HG03159 (cell line): ENCODE results near the gene TGM4.
"Not testable (repeated sequence)": the region's sequence is repeated elsewhere in the genome, so short reads cannot be mapped to it uniquely, and the experiment has no call there.

Experiments used
- ATAC-seq: cut with Tn5 transposase; IDR thresholded peaks from one replicate; pipeline ENCODE4 v1.9.1; 2021; ENCODE audit warnings: mild to moderate bottlenecking, moderate library complexity; ENCODE audit not compliant: unreplicated experiment

The TGM4 gene

DNA sequence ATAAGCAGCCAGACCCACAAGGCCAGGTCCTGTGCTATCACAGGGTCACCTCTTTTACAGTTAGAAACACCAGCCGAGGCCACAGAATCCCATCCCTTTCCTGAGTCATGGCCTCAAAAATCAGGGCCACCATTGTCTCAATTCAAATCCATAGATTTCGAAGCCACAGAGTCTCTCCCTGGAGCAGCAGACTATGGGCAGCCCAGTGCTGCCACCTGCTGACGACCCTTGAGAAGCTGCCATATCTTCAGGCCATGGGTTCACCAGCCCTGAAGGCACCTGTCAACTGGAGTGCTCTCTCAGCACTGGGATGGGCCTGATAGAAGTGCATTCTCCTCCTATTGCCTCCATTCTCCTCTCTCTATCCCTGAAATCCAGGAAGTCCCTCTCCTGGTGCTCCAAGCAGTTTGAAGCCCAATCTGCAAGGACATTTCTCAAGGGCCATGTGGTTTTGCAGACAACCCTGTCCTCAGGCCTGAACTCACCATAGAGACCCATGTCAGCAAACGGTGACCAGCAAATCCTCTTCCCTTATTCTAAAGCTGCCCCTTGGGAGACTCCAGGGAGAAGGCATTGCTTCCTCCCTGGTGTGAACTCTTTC, 39.6 kb downstream of the TGM4 start:
- no peak for ATAC-seq

DNA sequence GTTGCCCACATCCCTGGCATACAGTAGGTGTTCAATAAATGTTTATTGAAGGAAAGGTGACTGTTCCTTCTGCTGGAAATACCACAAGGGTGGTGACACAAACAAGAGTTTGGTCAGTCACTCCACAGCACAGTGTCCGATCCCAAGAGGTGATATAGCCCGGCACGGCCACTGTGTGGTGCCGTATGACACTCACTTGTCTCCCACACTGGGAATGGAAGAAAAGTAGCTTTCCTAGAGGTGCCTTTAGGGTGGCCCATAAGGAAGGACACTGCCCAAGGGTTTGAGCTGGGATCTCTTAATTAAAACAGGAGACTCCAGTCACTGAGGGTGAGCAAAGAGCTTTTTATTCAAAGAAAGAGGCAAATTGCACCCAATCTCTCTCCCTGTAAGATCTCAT, 40.5 kb downstream of the TGM4 start:
- no peak for ATAC-seq

- no peak for ATAC-seq
These were observed 41.5 kb downstream of the TGM4 start for GRCh38 chr3:44915702-44916438.

- ATAC-seq = no peak
These were observed 43.7 kb downstream of the TGM4 start for GRCh38 chr3:44918087-44918486.

GRCh38 chr3:44918581-44918980, 44.2 kb downstream of the TGM4 start:
- no peak for ATAC-seq

GRCh38 chr3:44920081-44920480, 45.7 kb downstream of the TGM4 start:
- ATAC-seq = no peak

DNA sequence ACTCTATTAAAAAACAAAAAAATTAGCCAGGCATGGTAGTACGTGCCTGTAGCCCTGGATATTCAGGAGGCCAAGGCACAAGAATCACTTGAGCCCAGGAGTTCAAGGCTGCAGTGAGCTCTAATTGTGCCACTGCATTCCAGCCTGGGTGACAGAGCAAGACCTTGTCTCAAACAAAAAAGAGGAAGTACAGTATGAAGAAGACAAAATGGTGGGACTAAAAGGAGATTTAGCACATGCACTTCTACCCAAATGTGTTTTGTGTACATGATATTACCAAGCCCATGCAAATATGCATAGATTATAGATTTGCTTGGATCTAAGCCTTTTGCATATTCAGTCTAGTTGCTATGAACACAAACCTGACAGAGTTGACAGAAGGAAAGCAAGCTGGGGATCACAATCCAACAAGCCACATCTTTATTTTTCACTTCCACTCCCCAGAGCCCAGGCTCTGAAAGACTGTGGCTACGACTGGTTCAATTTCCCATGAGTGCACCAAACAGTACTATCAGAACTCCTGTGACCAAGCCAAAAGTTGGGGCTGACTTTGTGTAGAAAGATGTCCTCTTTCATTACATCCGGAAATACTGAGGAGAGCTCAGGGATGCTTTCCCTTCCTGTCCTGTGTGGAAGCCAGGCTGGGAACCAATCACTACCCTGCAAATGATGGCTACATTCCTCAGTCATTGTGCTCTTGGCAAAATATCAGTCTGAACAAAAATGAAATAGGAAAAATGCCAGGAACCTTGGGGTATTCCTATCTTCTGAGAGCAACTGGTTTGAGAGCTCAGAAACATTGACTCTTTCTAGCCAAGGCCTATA, 49.4 kb downstream of the TGM4 start:
- no peak for ATAC-seq

GRCh38 chr3:44924457-44925084, 50.2 kb downstream of the TGM4 start:
- ATAC-seq = no peak

GRCh38 chr3:44926172-44926571, 51.8 kb downstream of the TGM4 start:
- ATAC-seq = no peak

- ATAC-seq = no peak
These were observed 52.5 kb downstream of the TGM4 start for GRCh38 chr3:44926921-44927320.

DNA sequence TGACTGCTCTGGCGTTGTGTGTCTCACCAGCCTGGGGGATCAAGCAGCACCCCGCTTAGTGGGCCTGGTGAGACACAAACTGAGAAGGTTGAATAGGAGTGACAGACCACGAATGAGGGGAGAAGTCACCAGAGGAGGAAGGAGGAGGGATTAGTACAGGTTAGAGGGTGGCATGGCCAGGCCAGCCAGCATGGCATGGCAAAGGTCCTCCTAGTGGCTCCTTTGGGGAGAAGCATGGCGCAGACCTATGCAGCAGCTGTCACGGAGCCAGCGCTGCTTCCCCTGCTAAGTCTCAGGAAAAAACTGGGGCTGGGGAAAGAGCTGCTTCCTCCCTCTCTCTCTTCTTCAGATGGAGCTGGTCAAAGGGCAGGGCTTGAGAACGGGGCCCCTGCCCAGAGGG, 53.0 kb downstream of the TGM4 start:
- no peak for ATAC-seq

DNA sequence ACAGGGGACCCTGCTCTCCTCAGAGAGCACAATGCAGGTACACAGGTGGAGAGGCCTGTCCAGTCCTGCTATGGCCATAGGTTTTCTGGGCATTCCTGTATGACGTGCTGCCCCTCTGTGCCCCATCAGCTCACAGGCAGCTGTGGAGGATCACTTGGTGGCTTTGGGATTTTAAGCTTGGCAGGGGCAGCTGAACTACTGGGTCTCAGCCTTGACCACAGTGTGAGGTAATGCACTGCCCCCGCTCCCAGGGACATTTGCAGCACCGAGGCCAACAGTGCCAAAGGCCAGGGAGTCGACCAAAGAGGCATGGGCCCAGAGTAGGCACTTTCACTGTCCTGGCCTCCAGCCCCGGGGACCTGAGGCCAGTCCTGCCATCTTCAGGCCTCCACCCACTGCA, 55.4 kb downstream of the TGM4 start:
- no peak for ATAC-seq

- ATAC-seq = no peak
These were observed 56.5 kb downstream of the TGM4 start for GRCh38 chr3:44930911-44931310.

- ATAC-seq = no peak
These were observed 57.4 kb downstream of the TGM4 start for GRCh38 chr3:44931791-44932190.

DNA sequence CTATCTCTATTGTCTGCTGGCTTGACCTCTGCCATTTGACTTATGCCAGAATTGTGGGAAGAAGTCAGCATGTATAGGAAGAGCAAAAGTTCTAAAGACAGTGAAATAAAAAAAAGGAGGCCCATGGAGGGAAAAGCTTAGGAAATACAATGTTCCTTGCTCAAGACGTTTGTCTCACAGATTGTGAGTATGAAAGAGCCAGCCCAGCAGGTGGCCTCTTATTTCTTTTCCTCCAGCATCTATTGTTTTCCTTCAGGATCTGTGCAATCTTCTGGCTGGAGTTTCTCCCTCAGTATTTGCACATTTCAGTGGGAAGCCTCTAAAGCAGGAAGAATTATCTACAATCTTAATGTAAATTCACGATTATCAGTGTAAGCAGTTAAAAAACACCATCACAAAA, 57.9 kb downstream of the TGM4 start:
- no peak for ATAC-seq

DNA sequence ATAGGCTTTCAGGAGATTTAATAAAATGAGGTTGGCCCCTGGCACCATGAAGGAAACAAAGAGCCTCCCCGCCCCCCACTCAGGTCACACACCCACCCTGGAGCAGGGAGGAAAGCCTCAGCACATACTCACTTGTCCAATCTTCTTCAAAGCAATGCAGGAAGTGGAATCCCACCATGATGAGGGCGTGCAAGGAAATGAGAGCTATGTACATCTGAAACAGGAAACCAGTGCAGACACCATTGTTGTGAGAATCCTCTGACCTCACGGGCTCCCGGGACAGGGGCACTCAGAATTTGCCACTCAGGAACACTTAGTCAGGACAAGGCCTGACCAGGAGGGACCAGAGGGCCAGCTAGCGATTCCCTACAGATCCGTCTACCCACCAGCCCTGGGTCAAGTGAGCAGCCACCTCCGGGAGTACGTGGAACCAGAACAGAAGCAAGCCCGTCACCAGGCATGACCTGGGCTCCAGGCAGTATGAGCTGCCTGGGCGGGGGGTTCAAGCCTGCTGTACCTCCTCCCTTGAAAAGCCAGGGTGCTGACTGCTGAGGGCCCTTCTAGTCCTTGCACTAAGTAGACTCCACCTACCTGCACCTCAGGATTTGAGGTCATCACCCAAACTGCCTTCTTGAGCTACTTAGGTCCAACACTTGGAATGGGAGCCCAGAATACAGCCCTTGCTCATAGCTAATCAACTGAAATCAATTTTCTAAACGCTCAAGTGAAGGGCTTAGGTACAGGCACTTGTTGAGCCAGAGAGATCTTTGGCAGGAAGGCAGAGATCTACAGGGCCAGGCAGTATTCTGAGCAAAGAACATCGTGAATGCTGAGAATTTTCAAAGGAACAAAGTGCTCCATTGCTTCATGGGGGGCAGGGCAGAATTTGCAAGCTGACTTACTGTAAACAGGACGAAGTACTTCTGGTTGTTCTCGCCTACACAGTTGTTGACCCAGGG, 58.9 kb downstream of the TGM4 start:
- ATAC-seq = no peak

DNA sequence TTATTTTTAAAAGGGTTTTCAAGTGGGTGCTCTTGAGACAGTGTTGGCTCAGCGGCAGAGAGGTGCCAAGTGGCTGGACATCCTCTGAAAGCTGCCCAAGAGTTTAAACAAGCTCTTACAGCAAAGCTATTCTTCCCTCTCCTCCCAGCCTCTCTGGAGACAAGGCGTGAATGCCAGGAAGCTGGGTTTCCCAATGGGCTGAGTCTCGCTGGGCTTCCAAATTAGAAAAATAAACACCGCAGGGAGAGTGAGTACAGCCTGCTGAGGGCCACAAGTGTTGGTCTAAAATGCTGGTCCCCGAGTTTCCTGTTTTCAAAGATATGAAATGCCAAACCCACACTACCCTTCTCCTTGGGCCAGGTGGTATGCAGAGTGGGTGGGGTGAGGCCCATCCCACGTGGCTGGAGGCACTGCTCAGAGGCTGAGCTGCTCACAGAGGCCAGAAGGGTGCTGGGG, 65.2 kb downstream of the TGM4 start:
- ATAC-seq = no peak

GRCh38 chr3:44942202-44942921, 68.0 kb downstream of the TGM4 start:
- no peak for ATAC-seq

- ATAC-seq = no peak
These were observed 73.8 kb downstream of the TGM4 start for GRCh38 chr3:44948239-44948638.

DNA sequence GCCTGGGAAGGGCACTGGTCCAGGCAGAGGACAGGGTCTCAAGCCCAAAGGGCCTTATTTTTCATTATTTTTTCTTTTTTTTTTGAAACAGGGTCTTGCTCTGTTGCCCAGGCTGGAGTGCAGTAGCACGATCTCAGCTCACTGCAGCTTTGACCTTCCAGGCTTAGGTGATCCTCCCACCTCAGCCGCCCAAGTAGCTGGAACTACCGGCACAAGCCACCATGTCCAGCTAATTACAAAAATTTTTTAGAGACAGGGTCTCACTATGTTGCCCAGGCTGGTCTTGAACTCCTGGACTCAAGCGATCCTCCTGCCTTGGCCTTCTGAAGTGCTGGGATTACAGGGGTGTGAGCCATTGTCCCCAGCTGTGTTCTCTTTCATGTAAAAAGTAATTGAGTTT, 75.4 kb downstream of the TGM4 start:
- not testable (repeated sequence) for ATAC-seq
